Heart left ventricle (tissue), 16 donors: ENCODE measurements around the gene APP. TPM values are rescaled to one million over a fixed set of nuclear protein-coding genes. Genes with fewer than 3 reads are reported as not detected.
"Not testable (repeated sequence)": the region's sequence is repeated elsewhere in the genome, so short reads cannot be mapped to it uniquely, and the experiment has no call there.

Experiments used
- ATAC-seq, 4 donors: fragments of 200-7000 bp; cut with Tn5 transposase; one replicate each; pipeline ENCODE4 v1.9.1; 2020 to 2022; ENCODE audit warnings: moderate library complexity in 4 of 4, mild to moderate bottlenecking in 3 of 4, moderate number of reproducible peaks in 1 of 4
- DNase-seq, 5 donors: peaks; one replicate each; pipeline ENCODE4 v3.0.0-alpha.2; 2020
- H3K27ac ChIP-seq, 12 donors: fragments of 200-600 bp; sonication (generic) in 4 of 12; one replicate each; pipeline versions ENCODE4 v1.5.0 to v1.8.0; 2016 to 2022; ENCODE audit warnings: mild to moderate bottlenecking in 2 of 12
- H3K27me3 ChIP-seq, 9 donors: fragments of 200-600 bp; sonication (generic) in 2 of 9; one replicate each; pipeline versions ENCODE4 v1.5.1 to v1.8.0; 2016 to 2022; ENCODE audit warnings: mild to moderate bottlenecking in 3 of 9
- H3K36me3 ChIP-seq, 9 donors: fragments of 200-600 bp; sonication (generic) in 2 of 9; one replicate each; pipeline versions ENCODE4 v1.5.0 to v1.8.0; 2018 to 2022; ENCODE audit warnings: mild to moderate bottlenecking in 2 of 9
- H3K4me1 ChIP-seq, 12 donors: fragments of 200-600 bp; sonication (generic) in 4 of 12; one replicate each; pipeline versions ENCODE4 v1.5.0 to v1.8.0; 2016 to 2022; ENCODE audit warnings: mild to moderate bottlenecking in 3 of 12
- H3K4me3 ChIP-seq, 12 donors: fragments of 200-600 bp; sonication (generic) in 4 of 12; one replicate each; pipeline versions ENCODE4 v1.5.0 to v1.8.0; 2017 to 2022; ENCODE audit warnings: mild to moderate bottlenecking in 9 of 12, moderate library complexity in 4 of 12
- H3K9me3 ChIP-seq, 12 donors: fragments of 200-600 bp; sonication (generic) in 4 of 12; one replicate each; pipeline versions ENCODE4 v1.5.0 to v1.8.0; 2016 to 2022; ENCODE audit warnings: mild to moderate bottlenecking in 1 of 12
- CTCF ChIP-seq, 12 donors: fragments of 200-600 bp; sonication (generic) in 4 of 12; IDR thresholded peaks; one replicate each; pipeline versions ENCODE4 v1.5.0 to v1.8.0; 2018 to 2022; ENCODE audit warnings: antibody characterized with exemption in 12 of 12, mild to moderate bottlenecking in 5 of 12
- POLR2A ChIP-seq, 2 donors: fragments of 450-650 bp; IDR thresholded peaks; one replicate each; pipeline ENCODE4 v1.6.1; 2017; ENCODE audit warnings: antibody characterized with exemption in 2 of 2, mild to moderate bottlenecking in 2 of 2, moderate library complexity in 2 of 2
- WGBS, 4 donors: extraction: QIAGEN DNeasy Blood & Tissue Kit in 2 of 4; methylation state at CpG; one replicate each; pipeline versions ENCODE4 v1.1.5 to v1.1.7; 2013 to 2018; 5-methylcytosine and 5-hydroxymethylcytosine counted together
- intact Hi-C, 10 donors: fragments of 100-400 bp; cut with DNase I; formaldehyde crosslinking; loops; one replicate each; pipeline versions ENCODE4 v1.11.1 to v1.14.2; 2022
- polyA plus RNA-seq, 2 donors: library from polyadenylated mRNA; stranded (reverse); fragments of 200-250 nt; gene quantifications; one replicate each; pipeline ENCODE4 v1.2.3, GENCODE V29; 2013
- total RNA-seq, 9 donors: library from RNA; depleted of rRNA in 2 of 9; stranded (reverse); fragments of >200 nt in 2 of 9; fragmentation: NEBNext Ultra II Directional in 3 of 9; extraction: Animal tissue kit (Norgen Biotek cat#: 25700) in 3 of 9; gene quantifications; one replicate each; pipeline versions ENCODE4 v1.1.0 to v1.2.4, GENCODE V29; 2016 to 2023
- donor health status: ischemic (EF 13 %, LVEDD 7.1; RV severe dilation, severe dysfunction).
- donor health status: healthy with polysubstance abuse.
- donor health status: DM: no; HTN: yes; CAD: no.
- donor health status: DM: no; HTN: no; CAD: no.
- donor health status: ischemic (EF 25% LVEDD 6.9; RV normal size, moderate dysfunction).
- donor health status: ischemic (EF 25% LVEDD 5.7; RV mildly dilated, moderate dysfunction).
- donor health status: healthy.
- donor health status: DM: yes; HTN: yes; CAD: no.
- donor health status: ischemic (EF 35%, LVEDD 5.7; RV mildly dilated, moderate dysfunction).
- donor health status: nonischemic (EF 11% LVEDD 7.7; RV severe dilation, severe dysfunction).
- donor health status: DM: yes; HTN: yes; CAD: no.
- donor health status: PGD.
- donor health status: ischemic (EF 29% LVEDD 5.4; RV normal size, mild dysfunction).
- donor health status: nonischemic (EF 23%, LVEDD 6.1; RV moderate dilation, normal function).

The APP gene
- total and polyA plus RNA-seq, 11 donors = 103 to 467 (median 373) TPM

GRCh38 chr21:26135520-26135919 lies 35.0 kb downstream of the APP start:
- no peak overlapping the region for H3K4me3 ChIP-seq
- no peaks in the 10 kb centered on the region for H3K27me3 ChIP-seq
- H3K27ac ChIP-seq = no peak overlapping the region
- DNase-seq = no peak
- 91 to 93% (median 92%) methylated on average over 7 of the region's 7 CpGs for WGBS, 4 donors
- H3K36me3 ChIP-seq = no peaks in the 10 kb centered on the region
- no peak for ATAC-seq
- intact Hi-C loops = no loop called here
- H3K9me3 ChIP-seq = no peaks in the 10 kb centered on the region
- peaks cover 0 to 57% (median 29%) of the 10 kb centered on the region in 12 donors for H3K4me1 ChIP-seq
- TF ChIP-seq CTCF (IDR thresholded peaks at IDR 0.05) (no peak), POLR2A (IDR thresholded peaks at IDR 0.05) (no peak)

DNA sequence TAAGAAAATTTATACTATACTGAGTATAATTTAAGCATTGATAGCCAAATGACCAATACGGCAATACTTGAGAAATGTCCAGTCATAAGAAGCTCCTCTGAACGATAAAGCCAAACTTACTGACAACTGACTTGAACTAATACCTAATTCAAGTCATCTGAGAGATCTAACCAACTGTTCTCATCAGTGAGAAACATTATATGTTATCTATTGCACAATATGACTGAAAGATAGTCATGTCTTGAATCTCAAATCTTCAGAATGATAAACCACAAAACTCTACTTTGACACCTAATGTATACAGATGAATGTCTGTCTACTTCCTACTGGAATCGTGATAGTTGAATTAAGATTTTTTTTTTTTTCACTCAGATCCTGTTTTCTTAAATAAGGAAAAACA lies 39.0 kb downstream of the APP start:
- H3K9me3 ChIP-seq = no peaks in the 10 kb centered on the region
- TF ChIP-seq CTCF (IDR thresholded peaks at IDR 0.05) (no peak), POLR2A (IDR thresholded peaks at IDR 0.05) (no peak)
- no peak overlapping the region for H3K27ac ChIP-seq
- ATAC-seq (no peak), DNase-seq (no peak)
- H3K4me1 ChIP-seq = peaks cover 3 to 64% (median 39%) of the 10 kb centered on the region in 12 donors
- H3K36me3 ChIP-seq = no peaks in the 10 kb centered on the region
- WGBS, 4 donors = 81 to 86% (median 82%) methylated on average over 3 of the region's 3 CpGs
- intact Hi-C loops = loop anchor here in 1 of 10 donors (5.0 kb wide), 1 partner anchor 36 kb away; no protein-coding TSS in a partner anchor
- no peaks in the 10 kb centered on the region for H3K27me3 ChIP-seq
- no peak overlapping the region for H3K4me3 ChIP-seq

GRCh38 chr21:26131053-26131452 lies 39.5 kb downstream of the APP start:
- not testable (repeated sequence) for H3K27me3 ChIP-seq, ATAC-seq, H3K9me3 ChIP-seq, H3K27ac ChIP-seq, H3K4me3 ChIP-seq, H3K36me3 ChIP-seq, DNase-seq
- intact Hi-C loops = loop anchor here in 1 of 10 donors (5.0 kb wide), 1 partner anchor 36 kb away; no protein-coding TSS in a partner anchor
- H3K4me1 ChIP-seq = peaks cover 3 to 64% (median 37%) of the 10 kb centered on the region in 12 donors
- 90 to 91% (median 90%) methylated on average over 14 of the region's 14 CpGs for WGBS, 4 donors

DNA sequence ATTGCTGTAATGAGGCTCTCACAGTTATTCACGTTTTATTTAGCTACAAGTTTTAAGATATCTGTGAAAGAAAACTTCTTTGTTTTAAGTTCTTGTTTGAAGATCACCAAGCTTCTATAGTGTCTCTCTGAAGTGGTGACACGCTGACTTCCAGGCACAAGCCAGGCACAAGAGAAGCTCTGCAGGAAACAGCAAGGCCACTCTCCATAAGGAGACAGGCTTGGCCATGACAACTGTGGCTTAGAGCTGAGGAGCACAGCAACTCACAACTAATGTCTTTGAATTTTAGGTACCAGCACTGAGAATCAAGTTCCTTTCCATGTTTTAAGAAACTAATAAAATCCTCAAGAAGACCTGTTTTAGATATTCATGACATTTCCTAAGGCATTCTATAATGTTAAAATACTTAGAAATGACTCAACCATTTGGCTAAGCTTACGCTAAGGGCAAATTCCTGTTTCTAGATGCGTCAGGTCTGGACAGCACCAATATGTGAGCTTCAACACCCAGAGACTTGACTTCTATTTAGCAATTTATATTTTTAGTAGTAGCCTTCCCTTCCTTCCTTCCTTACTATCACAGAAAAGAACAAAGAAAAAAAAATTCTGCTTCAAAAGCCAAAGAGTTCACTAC lies 40.2 kb downstream of the APP start:
- ATAC-seq (peak in 3 of 4 donors; percentile 37 to 51 (median 38)), DNase-seq (no peak)
- Histone ChIP-seq H3K27ac (peak overlapping the region in 8 of 12 donors; percentile 1 to 37 (median 19)), H3K4me3 (no peak overlapping the region), H3K9me3 (no peaks in the 10 kb centered on the region), H3K27me3 (no peaks in the 10 kb centered on the region), H3K36me3 (no peaks in the 10 kb centered on the region), H3K4me1 (peaks cover 3 to 66% (median 40%) of the 10 kb centered on the region in 12 donors)
- TF ChIP-seq CTCF (IDR thresholded peaks at IDR 0.05) (no peak), POLR2A (IDR thresholded peaks at IDR 0.05) (no peak)
- intact Hi-C loops = loop anchor here in 1 of 10 donors (5.0 kb wide), 1 partner anchor 37 kb away; no protein-coding TSS in a partner anchor
- 42 to 52% (median 50%) methylated on average over 4 of the region's 4 CpGs for WGBS, 4 donors
